Ureter (tissue), 1 donor: Measurements from ENCODE around the gene GALNT1. TPM values are rescaled to one million over a fixed set of nuclear protein-coding genes. Genes with fewer than 3 reads are reported as not detected.

Experiments used
- DNase-seq: peaks from one replicate; pipeline ENCODE4 v3.0.0-alpha.2; 2020; ENCODE audit warnings: low spot score
- total RNA-seq: library from RNA; stranded (reverse); gene quantifications from one replicate; pipeline ENCODE4 v1.2.4, GENCODE V29; 2023
- donor health status: DM: yes; HTN: yes; CAD: no.

The GALNT1 gene
- total RNA-seq, 1 donor from 2014 or later: 115 TPM

DNA sequence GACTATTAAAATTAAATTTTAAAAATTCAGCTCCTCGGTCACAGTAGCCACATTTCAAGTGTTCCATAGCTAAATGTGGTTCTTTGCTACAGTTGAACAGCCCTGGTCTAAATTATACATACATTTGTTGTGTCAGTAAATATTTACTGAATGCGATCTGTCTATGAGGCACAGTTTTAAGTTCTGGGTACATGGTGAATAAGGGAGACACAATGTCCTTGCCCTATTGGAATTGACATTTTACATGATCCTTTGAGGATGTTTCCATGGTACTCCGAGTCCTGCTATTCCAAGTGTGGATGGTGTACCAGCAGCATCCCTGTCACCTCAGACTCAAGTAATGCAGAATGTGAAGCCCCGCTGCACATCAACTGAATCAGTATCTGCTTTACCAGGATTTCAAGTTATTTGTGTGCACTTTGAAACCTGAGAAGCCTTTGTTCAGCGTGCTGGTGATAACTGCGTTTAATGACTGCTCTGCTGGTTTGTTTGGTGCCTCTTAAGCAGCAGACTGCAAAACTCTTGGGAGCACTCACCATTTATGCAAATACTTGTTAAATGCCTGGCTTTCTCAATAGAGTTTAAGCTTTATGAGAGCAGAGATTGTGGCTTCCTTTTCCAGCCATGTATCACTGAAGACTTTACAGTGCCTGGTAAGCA lies 1.5 kb downstream of the GALNT1 start:
- no peak for DNase-seq

DNA sequence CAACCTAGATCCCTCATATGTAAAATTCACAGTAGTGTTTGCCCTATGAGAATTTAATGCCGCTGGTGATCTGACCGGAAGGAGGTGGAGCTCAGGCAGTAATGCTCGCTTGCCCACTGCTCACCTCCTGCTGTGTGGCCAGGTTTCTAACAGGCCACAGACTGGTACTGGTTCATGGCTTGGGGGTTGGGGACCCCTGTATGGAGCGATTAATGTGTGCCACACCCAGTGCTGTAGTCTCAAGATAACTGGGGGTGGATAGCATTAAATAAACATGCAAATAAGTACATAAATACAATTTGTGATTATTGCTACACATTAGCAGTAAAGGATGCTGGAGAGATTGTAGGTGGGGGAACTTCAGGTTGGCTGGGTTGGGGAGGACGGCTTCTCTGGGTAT lies 3.2 kb downstream of the GALNT1 start:
- no peak for DNase-seq

DNA sequence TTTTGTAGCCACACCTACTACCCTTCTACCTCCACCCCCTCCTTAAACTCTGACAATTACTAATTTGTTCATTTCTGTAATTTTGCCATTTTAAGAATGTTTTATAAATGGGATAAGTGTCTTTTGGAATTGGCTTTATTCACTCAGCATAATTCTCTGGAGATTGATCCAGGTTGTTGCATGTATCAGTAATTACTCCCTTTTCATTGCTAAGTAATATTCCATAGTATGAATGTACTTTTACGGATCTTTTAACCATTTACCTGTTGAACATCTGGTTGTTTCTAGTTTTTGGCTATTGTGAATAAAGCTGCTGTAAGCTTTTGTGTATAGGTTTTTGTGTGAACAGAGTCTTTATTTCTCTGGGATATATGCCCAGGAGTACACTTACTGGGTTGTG lies 4.1 kb downstream of the GALNT1 start:
- no peak for DNase-seq

DNA sequence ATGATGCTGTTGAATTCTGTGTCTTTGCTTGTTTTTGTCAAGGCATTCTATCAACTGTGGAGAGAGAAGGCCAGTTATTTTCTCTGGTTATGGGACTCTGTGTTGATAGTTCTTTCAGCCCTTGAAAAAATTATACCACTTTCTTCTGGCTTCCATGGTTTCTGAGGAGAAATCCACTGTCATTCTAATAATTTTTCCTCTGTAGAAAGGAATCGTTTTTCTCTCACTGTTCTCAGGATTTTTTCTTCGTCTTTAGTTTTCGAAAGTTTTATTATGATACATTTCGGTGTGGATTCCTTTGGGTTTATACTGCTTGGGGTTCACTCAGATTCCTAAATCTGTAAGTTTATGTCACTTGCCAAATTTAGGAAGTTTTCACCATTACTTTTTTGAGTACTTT lies 6.6 kb downstream of the GALNT1 start:
- DNase-seq: no peak

- no peak for DNase-seq
Measured at GRCh38 chr18:35588995-35589394, 7.5 kb downstream of the GALNT1 start.

DNA sequence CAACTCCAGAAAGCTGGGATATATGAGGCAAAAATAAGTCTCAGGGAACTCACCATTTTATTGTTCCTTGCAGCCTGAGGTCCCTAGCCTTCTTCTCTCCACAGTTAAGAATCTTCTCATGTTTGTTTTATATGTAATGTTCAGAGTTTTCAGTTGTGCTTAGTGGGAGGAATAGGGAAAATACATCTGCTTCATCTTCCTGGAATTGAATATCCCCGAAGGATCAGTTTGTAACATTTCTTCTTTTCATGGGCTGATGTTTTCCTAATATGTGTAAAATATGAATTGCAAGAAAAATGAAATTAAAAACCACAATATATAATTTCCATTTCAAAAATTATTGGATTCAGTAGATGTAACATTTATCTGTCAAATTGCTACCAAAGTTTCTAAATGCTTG lies 8.0 kb downstream of the GALNT1 start:
- no peak for DNase-seq

DNA sequence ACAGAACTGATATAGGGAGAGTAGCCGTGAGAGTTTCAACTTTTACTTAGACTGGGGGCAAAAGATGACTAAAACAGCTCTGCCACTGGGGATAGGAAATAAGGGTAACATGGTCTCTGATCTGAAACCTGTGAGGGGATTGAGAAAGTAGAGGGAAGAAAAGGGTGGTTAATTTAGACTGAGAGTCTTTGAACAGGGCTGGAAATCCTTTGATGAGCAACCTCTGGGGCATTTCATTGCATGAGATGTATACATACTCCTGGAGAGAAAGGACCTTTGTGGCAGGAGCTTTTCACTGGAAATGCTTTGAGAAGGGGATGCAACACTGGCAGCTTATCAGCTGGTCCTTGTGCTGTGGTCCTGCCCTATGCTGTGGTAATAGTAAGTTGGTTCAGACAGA lies 9.4 kb downstream of the GALNT1 start:
- DNase-seq: no peak

GRCh38 chr18:35592298-35592697 lies 10.8 kb downstream of the GALNT1 start:
- DNase-seq: no peak

DNA sequence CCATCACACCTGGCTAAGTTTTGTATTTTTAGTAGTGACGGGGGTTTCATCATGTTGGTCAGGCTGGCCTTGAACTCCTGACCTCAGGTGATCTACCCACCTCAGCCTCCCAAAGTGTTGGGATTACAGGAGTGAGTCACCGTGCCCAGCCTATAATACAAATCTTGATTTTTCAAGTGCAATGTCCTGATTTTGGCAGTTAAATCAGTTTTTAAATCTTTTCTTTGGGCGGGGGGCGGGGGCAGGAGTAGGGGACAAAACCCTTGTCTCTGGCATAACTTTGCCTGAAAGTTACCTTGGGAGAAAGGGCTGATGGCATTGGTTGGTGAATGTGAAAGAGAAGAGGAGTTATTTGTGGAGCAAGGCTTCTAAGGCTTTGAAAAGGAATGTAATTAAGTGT lies 12.3 kb downstream of the GALNT1 start:
- DNase-seq: no peak

GRCh38 chr18:35597758-35598157 lies 16.2 kb downstream of the GALNT1 start:
- no peak for DNase-seq

DNA sequence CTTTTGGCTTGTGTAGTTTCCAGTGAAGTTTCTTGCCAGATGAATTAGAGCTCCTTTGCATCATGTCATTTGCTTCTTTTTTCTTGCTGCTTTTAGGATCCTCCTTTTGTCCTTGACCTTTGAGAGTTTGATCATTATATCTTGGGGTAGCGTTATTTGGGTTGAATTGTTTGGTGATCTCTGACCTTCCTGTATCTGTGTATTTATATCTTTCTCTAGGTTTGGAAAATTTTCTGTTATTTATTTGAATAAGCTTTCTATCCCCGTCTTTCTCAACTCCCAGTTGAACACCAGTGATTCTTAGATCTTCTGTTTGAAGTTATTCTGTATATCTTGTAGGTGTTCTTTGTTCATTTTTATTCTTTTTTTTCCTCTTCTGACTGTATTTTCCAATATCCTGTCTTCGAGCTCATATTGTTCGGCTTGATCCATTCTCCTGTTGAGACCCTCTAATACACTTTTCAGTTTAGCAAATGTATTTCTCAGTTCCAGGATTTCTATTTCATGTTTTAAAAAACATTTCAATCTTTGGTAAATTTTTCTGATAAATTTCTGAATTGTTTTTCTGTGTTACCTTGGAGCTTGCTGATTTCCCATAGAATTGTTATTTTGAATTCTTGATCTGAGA lies 20.8 kb downstream of the GALNT1 start:
- DNase-seq: no peak

- no peak for DNase-seq
Measured at GRCh38 chr18:35603008-35603407, 21.5 kb downstream of the GALNT1 start.

DNA sequence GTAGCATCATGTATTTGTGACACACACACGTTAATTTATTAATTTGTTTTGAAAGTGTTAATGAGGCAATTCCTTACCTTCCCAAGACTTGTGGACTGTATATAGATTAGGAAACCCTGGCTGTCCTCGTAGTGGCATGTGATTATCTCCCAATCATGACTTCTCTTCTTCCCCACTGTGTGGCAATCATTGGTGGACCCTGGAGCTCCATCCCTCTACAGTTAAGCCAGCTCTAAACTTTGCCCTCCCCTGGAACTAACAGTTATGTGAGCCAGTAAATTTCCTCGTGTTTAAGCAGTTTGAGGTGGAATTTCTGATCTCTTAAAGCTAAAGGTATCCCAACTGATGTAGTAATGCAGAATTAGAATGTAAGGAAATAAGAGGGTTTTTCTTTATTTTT lies 22.0 kb downstream of the GALNT1 start:
- no peak for DNase-seq

GRCh38 chr18:35604369-35604768 lies 22.8 kb downstream of the GALNT1 start:
- DNase-seq: no peak

DNA sequence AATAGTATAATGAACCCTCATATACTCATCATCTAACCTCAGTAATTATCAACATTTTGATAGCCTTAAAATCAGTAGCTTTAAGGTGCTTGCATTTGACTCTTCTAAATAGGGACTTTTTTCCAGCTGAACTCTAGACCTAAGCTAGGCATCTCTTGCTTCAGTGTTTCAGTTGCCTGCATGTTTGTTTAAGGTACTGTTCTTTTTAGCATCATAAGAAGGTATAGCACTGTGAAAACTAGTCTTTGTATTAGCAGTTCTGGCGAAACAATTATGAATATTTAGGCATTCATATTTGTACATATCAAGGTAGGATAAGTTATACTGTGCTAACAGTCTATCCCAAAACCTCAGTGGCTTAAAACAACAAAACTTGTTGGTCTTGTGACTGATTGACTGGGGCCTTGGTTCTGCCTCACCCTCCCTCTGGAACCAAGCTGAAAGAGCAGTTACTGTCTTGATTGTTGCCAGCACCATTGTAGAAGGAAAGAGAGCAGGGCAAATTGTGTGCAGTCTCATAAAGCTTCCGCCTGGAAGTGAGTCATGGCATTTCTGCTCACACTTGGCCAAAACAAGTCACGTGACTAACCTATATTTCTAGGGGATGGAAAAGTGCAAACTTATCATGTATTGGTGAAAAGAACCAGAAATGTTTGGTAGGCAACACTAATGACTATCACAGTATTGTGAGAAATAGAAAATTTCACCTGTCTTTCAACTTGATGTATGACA lies 24.3 kb downstream of the GALNT1 start:
- no peak for DNase-seq

- DNase-seq: no peak
Measured at GRCh38 chr18:35609236-35609635, 27.7 kb downstream of the GALNT1 start.

- no peak for DNase-seq
Measured at GRCh38 chr18:35610089-35610488, 28.5 kb downstream of the GALNT1 start.

DNA sequence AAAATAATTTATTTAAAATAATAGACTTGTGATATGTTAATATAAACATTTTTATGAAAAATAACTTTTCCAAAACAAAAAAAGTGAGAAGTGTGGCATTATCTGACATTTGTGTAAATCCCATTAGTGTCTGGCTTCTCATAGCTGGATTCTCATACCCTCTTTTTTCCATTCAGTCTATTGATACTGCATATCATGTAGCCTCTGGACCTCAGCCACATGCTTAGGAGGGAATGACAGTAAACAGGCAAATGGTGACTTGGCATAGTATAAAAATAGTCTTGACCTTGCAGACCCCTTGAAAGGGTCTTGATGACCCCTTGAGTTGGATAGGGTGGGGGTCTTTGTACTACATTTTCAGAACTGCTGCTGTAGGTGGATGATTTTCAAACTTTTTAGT lies 29.2 kb downstream of the GALNT1 start:
- DNase-seq: no peak

DNA sequence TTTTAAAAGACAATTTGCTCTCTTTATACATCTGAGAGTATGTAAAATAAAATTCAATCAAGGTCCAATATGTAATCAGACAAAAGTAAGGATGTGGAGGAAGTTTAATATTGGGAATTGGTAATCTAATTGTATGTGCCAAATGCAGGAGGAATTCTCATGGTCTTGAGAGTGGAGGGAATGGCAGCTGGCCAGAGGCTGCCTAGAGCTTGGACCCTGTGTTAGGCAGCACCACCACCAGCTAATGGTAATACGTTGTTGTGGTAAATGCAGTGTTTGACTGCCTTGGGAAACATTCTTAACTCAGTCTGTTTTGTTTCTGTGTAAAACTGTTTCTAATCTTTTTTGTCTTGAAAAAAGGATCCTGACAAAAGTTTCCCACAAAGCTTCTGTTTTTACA lies 30.0 kb downstream of the GALNT1 start:
- DNase-seq: no peak

- DNase-seq: no peak
Measured at GRCh38 chr18:35616074-35616473, 34.5 kb downstream of the GALNT1 start.

- peak; percentile 51 for DNase-seq
Measured at GRCh38 chr18:35616664-35617423, 35.3 kb downstream of the GALNT1 start.

DNA sequence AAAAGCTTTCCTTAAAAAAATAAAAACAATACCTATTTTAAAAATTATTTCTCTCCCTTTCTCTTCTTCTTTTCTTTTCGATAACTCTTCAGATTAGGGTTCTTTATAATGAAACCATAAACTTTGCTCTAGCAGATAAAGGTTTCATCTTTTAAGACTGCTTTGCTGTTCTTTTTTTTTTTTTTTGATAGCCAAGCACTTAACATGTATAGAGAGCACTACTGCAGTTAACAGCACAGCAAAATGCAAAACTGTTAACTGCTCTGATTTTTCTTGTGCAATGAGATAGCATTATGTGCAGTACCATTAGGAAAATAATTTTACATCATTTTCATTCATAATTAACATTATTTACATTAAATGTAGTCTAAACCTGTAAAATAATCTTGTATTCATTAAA lies 36.3 kb downstream of the GALNT1 start:
- DNase-seq: no peak

DNA sequence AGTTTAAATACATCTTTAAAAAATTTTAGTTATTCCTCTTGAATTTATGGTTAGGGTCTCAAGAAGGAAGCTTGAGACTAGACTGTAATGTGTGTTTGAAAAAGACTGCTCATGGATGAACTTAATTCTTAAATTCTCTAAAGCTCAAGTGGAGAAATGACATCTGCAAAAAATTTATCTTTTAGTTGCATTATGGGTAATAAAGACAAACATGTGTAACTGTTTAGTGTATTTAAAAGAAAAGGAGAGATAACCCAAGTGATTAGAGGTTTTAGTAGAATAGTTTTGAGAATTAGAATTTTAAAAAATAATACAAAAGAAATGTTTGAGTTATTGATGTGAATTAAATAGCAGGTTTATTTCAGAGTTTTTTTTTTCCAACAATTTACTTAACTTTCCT lies 36.7 kb downstream of the GALNT1 start:
- no peak for DNase-seq
